GM12878 (cell line): ENCODE results near the gene ICAM4. TPM values are rescaled to one million over a fixed set of nuclear protein-coding genes. Genes with fewer than 3 reads are reported as not detected.

Experiments
- EED ChIP-seq: sonication (generic); IDR thresholded peaks from 2 replicates; pipeline ENCODE4 v1.6.1; 2016; ENCODE audit warnings: antibody characterized with exemption, low read depth
- FOXK2 ChIP-seq: fragments of 450-650 bp; IDR thresholded peaks from 2 replicates; pipeline ENCODE4 v1.6.1; 2017; ENCODE audit warnings: mild to moderate bottlenecking, moderate library complexity
- HDAC2 ChIP-seq: fragments of 200-600 bp; sonication (generic); IDR thresholded peaks from 2 replicates; pipeline ENCODE4 v1.6.1; 2017
- KDM1A ChIP-seq: fragments of 200-600 bp; sonication (generic); IDR thresholded peaks from 2 replicates; pipeline ENCODE4 v1.6.1; 2016; ENCODE audit warnings: borderline replicate concordance
- MYC ChIP-seq: IDR thresholded peaks from 2 replicates; pipeline ENCODE4 v1.6.1; 2011; ENCODE audit warnings: mild to moderate bottlenecking, low read length, moderate library complexity, inconsistent platforms; ENCODE audit not compliant: insufficient read depth, insufficient replicate concordance, insufficient read length, severe bottlenecking
- NRF1 ChIP-seq: conservative IDR thresholded peaks from 2 replicates; pipeline ENCODE4 v1.6.1; 2011; ENCODE audit warnings: mild to moderate bottlenecking, low read depth, low read length, improper control_type of control experiment
- PML ChIP-seq: IDR thresholded peaks from 2 replicates; pipeline ENCODE4 v1.6.1; 2012; ENCODE audit warnings: low read length, inconsistent platforms
- RELA ChIP-seq: fragments of 450-650 bp; IDR thresholded peaks from 2 replicates; pipeline ENCODE4 v1.8.0; 2014; ENCODE audit warnings: borderline replicate concordance; ENCODE audit not compliant: partially characterized antibody
- SIX5 ChIP-seq: IDR thresholded peaks from 2 replicates; pipeline ENCODE4 v1.6.1; 2011; ENCODE audit warnings: mild to moderate bottlenecking, low read depth, low read length, moderate library complexity; ENCODE audit not compliant: severe bottlenecking
- SREBF1 ChIP-seq: IDR thresholded peaks from 2 replicates; pipeline ENCODE4 v1.6.1; 2012; ENCODE audit warnings: mild to moderate bottlenecking, low read length
- TAF1 ChIP-seq: IDR thresholded peaks from 2 replicates; pipeline ENCODE4 v1.6.1; 2011; ENCODE audit warnings: mild to moderate bottlenecking, low read depth, low read length, borderline replicate concordance
- TARDBP ChIP-seq: IDR thresholded peaks from 2 replicates; pipeline ENCODE4 v1.6.1; 2016; ENCODE audit warnings: borderline replicate concordance
- TCF12 ChIP-seq: IDR thresholded peaks from 2 replicates; pipeline ENCODE4 v1.6.1; 2011; ENCODE audit warnings: low read depth, mild to moderate bottlenecking, low read length
- ZBTB40 ChIP-seq: fragments of 450-650 bp; IDR thresholded peaks from 2 replicates; pipeline ENCODE4 v1.6.1; 2016; ENCODE audit warnings: mild to moderate bottlenecking, moderate library complexity, borderline replicate concordance
- polyA plus RNA-seq, 11 experiments: library from polyadenylated mRNA; depleted of rRNA in 4 of 11; unstranded in 6 of 11; stranded (reverse) in 5 of 11; fragments of >200 nt; fragmentation: Nextera tagmentation in 4 of 11; fragmentation: Illumina TruSeq in 1 of 11; extraction: Ambion mirVana in 4 of 11; extraction: Trizol in 1 of 11; gene quantifications; 1 replicate in 1 of 11; 2 replicates in 10 of 11; pipeline versions ENCODE4 v1.2.1 to v1.2.3, GENCODE V29; 2011 to 2016; ENCODE audit warnings: inconsistent platforms in 2 of 11, missing spikeins in 2 of 11, low read depth in 1 of 11
- total RNA-seq, 4 experiments: library from RNA; depleted of rRNA in 3 of 4; stranded (reverse); fragments of >200 nt in 3 of 4; fragmentation: Illumina TruSeq in 1 of 4; extraction: Trizol in 1 of 4; gene quantifications; 2 replicates each; pipeline versions ENCODE4 v1.2.1 to v1.2.3, GENCODE V29; 2013 to 2021
- TF ChIP-seq, protein P1 (sequence below): IDR thresholded peaks from 2 replicates; pipeline ENCODE4 v1.6.1; 2012; ENCODE audit warnings: improper control_type of control experiment, low read depth, low read length; ENCODE audit not compliant: insufficient replicate concordance
- TF ChIP-seq, protein P2 (sequence below): IDR thresholded peaks from 2 replicates; pipeline ENCODE4 v1.6.1; 2011; ENCODE audit warnings: mild to moderate bottlenecking, low read depth, low read length, moderate library complexity; ENCODE audit not compliant: insufficient replicate concordance

Gene ICAM4
- total and polyA plus RNA-seq, 10 of the 15 experiments (the other 5 are each of a cell fraction or from before 2014, with no cell fraction given): 0.31 to 5.1 (median 1.7) TPM

GRCh38 chr19:10251792-10252694, 34.7 kb upstream of the ICAM4 start, which contains the start of gene MRPL4 (continued):
- TF ChIP-seq, protein P1, sequence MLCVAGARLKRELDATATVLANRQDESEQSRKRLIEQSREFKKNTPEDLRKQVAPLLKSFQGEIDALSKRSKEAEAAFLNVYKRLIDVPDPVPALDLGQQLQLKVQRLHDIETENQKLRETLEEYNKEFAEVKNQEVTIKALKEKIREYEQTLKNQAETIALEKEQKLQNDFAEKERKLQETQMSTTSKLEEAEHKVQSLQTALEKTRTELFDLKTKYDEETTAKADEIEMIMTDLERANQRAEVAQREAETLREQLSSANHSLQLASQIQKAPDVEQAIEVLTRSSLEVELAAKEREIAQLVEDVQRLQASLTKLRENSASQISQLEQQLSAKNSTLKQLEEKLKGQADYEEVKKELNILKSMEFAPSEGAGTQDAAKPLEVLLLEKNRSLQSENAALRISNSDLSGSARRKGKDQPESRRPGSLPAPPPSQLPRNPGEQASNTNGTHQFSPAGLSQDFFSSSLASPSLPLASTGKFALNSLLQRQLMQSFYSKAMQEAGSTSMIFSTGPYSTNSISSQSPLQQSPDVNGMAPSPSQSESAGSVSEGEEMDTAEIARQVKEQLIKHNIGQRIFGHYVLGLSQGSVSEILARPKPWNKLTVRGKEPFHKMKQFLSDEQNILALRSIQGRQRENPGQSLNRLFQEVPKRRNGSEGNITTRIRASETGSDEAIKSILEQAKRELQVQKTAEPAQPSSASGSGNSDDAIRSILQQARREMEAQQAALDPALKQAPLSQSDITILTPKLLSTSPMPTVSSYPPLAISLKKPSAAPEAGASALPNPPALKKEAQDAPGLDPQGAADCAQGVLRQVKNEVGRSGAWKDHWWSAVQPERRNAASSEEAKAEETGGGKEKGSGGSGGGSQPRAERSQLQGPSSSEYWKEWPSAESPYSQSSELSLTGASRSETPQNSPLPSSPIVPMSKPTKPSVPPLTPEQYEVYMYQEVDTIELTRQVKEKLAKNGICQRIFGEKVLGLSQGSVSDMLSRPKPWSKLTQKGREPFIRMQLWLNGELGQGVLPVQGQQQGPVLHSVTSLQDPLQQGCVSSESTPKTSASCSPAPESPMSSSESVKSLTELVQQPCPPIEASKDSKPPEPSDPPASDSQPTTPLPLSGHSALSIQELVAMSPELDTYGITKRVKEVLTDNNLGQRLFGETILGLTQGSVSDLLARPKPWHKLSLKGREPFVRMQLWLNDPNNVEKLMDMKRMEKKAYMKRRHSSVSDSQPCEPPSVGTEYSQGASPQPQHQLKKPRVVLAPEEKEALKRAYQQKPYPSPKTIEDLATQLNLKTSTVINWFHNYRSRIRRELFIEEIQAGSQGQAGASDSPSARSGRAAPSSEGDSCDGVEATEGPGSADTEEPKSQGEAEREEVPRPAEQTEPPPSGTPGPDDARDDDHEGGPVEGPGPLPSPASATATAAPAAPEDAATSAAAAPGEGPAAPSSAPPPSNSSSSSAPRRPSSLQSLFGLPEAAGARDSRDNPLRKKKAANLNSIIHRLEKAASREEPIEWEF: no peak
- no peak for TF ChIP-seq SREBF1
- peak; percentile 92 for TF ChIP-seq RELA
- TF ChIP-seq HDAC2: no peak
- TF ChIP-seq PML: peak; percentile 74; the same call in 1 of the 2 replicates
- 0 out of 2 replicates have a peak, but pooled peaks have one; percentile 47 for TF ChIP-seq TARDBP
- TF ChIP-seq ZBTB40: peak; percentile 57; the same call in 1 of the 2 replicates
- TF ChIP-seq SIX5: peak; percentile 46
- TF ChIP-seq KDM1A: no peak
- no peak for TF ChIP-seq TCF12
- TF ChIP-seq MYC: peak; percentile 96
- TF ChIP-seq NRF1: no peak
- TF ChIP-seq EED: no peak
- TF ChIP-seq, protein P2, sequence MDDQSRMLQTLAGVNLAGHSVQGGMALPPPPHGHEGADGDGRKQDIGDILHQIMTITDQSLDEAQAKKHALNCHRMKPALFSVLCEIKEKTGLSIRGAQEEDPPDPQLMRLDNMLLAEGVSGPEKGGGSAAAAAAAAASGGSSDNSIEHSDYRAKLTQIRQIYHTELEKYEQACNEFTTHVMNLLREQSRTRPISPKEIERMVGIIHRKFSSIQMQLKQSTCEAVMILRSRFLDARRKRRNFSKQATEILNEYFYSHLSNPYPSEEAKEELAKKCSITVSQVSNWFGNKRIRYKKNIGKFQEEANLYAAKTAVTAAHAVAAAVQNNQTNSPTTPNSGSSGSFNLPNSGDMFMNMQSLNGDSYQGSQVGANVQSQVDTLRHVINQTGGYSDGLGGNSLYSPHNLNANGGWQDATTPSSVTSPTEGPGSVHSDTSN: no peak
- TF ChIP-seq FOXK2: peak; percentile 36; the same call in 1 of the 2 replicates
- peak; percentile 72 for TF ChIP-seq TAF1
